Pulmonary artery endothelial cell (primary cell): ENCODE results near the gene PKP2. TPM values are rescaled to one million over a fixed set of nuclear protein-coding genes. Genes with fewer than 3 reads are reported as not detected.

ENCODE experiments used
- DNase-seq: peaks from one replicate; pipeline ENCODE4 v3.0.0-alpha.2; 2011; ENCODE audit warnings: low read depth, low spot score
- total RNA-seq: library from RNA; depleted of rRNA; stranded (reverse); fragments of >200 nt; gene quantifications from 2 replicates; pipeline ENCODE4 v1.2.3, GENCODE V29; 2014

Gene PKP2
- total RNA-seq, 1 donor from 2014 or later, result 13.8 TPM

DNA sequence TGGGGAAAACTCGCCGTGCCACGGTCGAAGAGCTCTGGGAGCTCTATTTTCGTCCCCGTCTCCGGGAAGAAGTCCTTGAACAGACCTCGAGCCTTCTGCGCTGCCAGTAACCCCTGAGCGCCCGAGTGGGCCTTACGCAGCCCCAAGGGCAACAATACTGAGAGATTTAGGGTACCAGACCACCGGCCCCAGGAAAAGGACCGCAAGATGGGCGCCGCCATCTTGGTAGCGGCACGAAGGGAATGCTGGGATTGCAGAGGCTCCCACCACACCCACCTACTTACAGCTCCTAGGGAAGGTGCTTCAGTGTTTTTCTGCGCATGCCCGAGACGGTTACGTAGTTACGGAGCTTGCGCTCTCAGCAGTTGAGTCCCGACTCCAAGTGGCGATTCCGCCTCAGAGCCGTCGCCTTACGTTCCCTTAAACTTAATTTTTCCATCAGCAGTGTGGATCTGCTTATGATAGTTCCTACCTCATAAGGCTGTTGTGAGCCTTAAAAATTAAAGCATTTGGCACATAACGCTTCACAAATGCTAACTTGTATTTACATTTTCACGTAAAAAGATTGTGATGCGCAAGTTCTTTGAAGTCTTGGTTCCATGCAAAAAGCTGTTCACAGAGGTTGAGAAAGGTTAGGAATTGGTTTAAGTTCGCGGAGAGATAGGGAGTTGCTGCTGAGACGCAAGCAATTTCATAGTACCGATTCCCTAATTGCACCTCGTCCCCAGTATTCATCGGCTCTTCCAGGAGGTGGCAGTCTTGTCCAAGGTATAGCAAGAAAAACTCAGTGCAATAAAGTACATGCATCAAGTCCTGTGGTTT is 140.7 kb downstream of the PKP2 start, which contains the start of gene YARS2:
TSS of gene YARS2 (minus strand) at position 244 of the 822 bp plus-strand sequence. CDS start at position 221, 23 bp downstream.
- peak; percentile 97 for DNase-seq

DNA sequence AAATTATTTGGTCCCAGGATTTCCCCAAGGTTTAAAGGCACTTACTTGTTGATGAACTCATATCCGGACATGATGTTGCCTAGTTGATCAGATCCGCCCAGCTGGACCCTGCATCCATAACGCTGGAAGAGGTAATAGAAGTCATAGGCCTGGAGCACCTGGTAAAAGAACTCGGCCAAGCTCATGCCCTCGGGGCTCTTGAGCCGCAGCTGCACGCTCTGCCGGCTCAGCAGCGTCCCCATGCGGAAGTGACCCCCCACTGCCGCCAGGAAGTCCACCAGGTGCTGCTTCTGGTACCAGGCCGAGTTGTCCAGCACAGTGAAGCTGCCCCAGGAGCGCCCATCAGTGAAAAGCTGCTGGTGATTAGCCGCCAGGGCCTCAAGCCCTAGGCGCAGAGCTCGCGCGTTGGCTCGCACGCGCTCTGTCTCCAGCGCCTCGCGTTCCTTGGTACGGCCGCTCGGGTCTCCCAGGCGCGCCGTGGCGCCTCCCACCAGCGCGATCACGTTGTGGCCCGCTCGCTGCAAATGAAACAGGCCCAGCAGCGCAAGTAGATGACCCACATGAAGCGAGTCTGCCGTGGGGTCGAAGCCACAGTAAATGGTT is 141.4 kb downstream of the PKP2 start:
- DNase-seq, result peak; percentile 78

DNA sequence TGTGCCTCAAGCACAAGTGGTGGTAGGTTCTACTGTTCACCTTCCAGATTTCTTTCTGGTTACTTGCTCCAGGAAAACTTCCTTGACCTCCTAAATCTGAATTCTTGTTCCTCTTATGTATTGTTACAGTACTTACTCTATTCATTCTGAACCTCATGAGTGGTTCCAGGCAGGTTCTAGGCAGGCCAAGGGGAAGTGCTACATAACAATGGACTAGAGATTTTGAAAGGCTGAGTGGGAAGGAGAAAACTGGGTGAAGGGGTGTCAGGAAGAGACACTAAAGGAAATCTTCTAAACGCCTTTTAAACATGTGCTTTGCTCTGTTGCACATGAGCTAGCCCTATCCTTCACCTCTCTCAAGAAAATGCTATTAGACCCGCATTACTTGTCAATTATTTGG is 142.5 kb downstream of the PKP2 start:
- DNase-seq, result no peak

DNA sequence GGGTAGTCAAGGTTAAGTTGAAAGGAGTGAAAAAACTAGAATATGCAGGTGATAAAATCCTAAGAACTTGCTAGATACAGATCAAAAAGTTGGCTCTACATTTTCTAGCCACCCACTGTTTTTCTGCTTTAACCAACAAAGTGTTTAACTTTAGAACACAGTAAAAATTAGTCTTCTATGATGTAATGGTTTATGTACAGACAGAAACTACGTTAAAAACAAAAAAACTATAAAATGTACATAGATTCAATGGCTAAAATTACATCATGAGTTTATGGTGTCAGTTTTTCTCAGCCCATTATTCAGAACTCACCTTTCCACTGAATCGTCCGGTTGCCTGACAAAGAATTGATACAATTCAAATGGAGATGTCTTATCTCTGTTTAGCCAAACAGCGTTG is 143.0 kb downstream of the PKP2 start:
- DNase-seq, result no peak

DNA sequence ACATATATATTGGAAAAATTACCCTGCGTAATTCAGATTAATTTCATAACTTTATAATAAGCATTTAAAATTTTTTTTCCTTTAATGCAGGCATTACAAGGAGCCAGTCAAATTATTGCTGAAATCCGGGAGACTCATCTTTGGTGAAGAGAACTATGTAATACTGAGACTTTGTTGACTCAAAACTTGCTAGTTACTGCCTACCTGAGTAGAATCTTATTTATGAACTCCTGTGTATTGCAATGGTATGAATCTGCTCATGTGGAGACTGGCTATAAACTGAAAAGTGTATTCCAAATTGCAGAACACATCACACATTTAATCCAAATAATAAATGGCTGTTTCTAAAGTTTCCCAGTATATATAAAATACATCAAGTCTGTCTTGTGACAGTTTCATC is 153.3 kb downstream of the PKP2 start:
- DNase-seq, result no peak

DNA sequence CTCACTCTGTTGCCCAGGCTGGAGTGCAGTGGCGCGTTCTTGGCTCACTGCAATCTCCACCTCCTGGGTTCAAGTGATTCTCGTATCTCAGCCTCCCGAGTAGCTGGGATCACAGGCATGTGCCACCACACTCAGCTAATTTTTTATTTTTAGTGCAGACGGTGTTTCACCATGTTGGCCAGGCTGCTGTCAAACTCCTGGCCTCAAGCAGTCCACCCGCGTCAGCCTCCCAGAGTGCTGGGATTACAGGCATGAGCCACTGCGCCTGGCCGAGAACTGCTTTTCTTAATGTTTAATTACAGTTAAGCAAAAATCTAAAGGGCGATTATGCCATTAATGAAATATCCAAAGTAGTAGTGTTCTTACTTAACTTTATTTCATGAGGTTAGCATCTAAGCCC is 154.4 kb downstream of the PKP2 start:
- DNase-seq, result no peak

Other genes starting within 250 kb of the PKP2 start
- 77.6 and 99.1 TPM in 2 replicates for gene DNM1L, start 217.5 kb downstream of the PKP2 start, total RNA-seq
- gene YARS2, start 140.9 kb downstream of the PKP2 start, total RNA-seq, result 44.9 and 52.1 TPM in 2 replicates